22Rv1 (cell line): Measurements from ENCODE around the gene VSIG10.

Experiments used
- ZFX ChIP-seq: fragments of 450-650 bp; IDR thresholded peaks from 2 replicates; pipeline ENCODE4 v1.6.1; 2017; ENCODE audit warnings: antibody characterized with exemption, borderline replicate concordance
- TF ChIP-seq, protein P1 (sequence below): fragments of 450-650 bp; IDR thresholded peaks from 2 replicates; pipeline ENCODE4 v1.5.1; 2017; ENCODE audit warnings: mild to moderate bottlenecking

GRCh38 chr12:118058227-118058626 lies 45.6 kb downstream of the VSIG10 start:
- TF ChIP-seq, protein P1, sequence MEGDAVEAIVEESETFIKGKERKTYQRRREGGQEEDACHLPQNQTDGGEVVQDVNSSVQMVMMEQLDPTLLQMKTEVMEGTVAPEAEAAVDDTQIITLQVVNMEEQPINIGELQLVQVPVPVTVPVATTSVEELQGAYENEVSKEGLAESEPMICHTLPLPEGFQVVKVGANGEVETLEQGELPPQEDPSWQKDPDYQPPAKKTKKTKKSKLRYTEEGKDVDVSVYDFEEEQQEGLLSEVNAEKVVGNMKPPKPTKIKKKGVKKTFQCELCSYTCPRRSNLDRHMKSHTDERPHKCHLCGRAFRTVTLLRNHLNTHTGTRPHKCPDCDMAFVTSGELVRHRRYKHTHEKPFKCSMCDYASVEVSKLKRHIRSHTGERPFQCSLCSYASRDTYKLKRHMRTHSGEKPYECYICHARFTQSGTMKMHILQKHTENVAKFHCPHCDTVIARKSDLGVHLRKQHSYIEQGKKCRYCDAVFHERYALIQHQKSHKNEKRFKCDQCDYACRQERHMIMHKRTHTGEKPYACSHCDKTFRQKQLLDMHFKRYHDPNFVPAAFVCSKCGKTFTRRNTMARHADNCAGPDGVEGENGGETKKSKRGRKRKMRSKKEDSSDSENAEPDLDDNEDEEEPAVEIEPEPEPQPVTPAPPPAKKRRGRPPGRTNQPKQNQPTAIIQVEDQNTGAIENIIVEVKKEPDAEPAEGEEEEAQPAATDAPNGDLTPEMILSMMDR = no peak
- TF ChIP-seq ZFX = no peak
